AG08396 (cell line): ENCODE data around the gene ISM1.

Experiments used
- DNase-seq: peaks from one replicate; pipeline ENCODE4 v3.0.0; 2012; ENCODE audit warnings: low spot score, mixed read lengths

ISM1 gene

GRCh38 chr20:13283869-13284829 lies 63.1 kb downstream of the ISM1 start:
- no peak for DNase-seq

- no peak for DNase-seq
These were observed 63.8 kb downstream of the ISM1 start for GRCh38 chr20:13284830-13285229.

- no peak for DNase-seq
These were observed 64.3 kb downstream of the ISM1 start for GRCh38 chr20:13285408-13285807.

- no peak for DNase-seq
These were observed 65.0 kb downstream of the ISM1 start for GRCh38 chr20:13286052-13286451.

- DNase-seq, result no peak
These were observed 65.5 kb downstream of the ISM1 start for GRCh38 chr20:13286607-13287006.

- no peak for DNase-seq
These were observed 67.3 kb downstream of the ISM1 start for GRCh38 chr20:13288357-13288756.

GRCh38 chr20:13289031-13289430 lies 68.0 kb downstream of the ISM1 start:
- no peak for DNase-seq

- DNase-seq, result no peak
These were observed 69.7 kb downstream of the ISM1 start for GRCh38 chr20:13290724-13291123.

GRCh38 chr20:13291157-13291556 lies 70.1 kb downstream of the ISM1 start:
- DNase-seq, result no peak

- no peak for DNase-seq
These were observed 71.3 kb downstream of the ISM1 start for GRCh38 chr20:13292201-13292885.

- DNase-seq, result no peak
These were observed 73.4 kb downstream of the ISM1 start for GRCh38 chr20:13294522-13294921.

- no peak for DNase-seq
These were observed 74.6 kb downstream of the ISM1 start for GRCh38 chr20:13295637-13296036.

- no peak for DNase-seq
These were observed 75.0 kb downstream of the ISM1 start for GRCh38 chr20:13296070-13296469.

- no peak for DNase-seq
These were observed 76.2 kb downstream of the ISM1 start for GRCh38 chr20:13297147-13297899.

- DNase-seq, result no peak
These were observed 77.8 kb downstream of the ISM1 start for GRCh38 chr20:13298692-13299373.

- DNase-seq, result no peak
These were observed 78.3 kb downstream of the ISM1 start for GRCh38 chr20:13299401-13299800.

- no peak for DNase-seq
These were observed 80.5 kb downstream of the ISM1 start for GRCh38 chr20:13301596-13301995.

GRCh38 chr20:13302647-13303450 lies 81.8 kb downstream of the ISM1 start:
- DNase-seq, result peak; percentile 39

GRCh38 chr20:13305284-13305683 lies 84.2 kb downstream of the ISM1 start:
- no peak for DNase-seq

- no peak for DNase-seq
These were observed 86.6 kb downstream of the ISM1 start for GRCh38 chr20:13307562-13308163.

GRCh38 chr20:13312300-13312699 lies 91.2 kb downstream of the ISM1 start:
- DNase-seq, result no peak
